Neural crest cell (in vitro differentiated cells): ENCODE measurements around the gene RBFOX1. TPM values are rescaled to one million over a fixed set of nuclear protein-coding genes. Genes with fewer than 3 reads are reported as not detected.

Experiments used
- DNase-seq: peaks from one replicate; pipeline ENCODE4 v3.0.0; 2021; ENCODE audit warnings: low read depth, mixed read lengths, low spot score
- H3K27ac Mint-ChIP-seq: one replicate; pipeline ENCODE4 v1.8.0; 2021; ENCODE audit warnings: mild to moderate bottlenecking, mixed read lengths; ENCODE audit not compliant: unreplicated experiment
- H3K27me3 Mint-ChIP-seq: 2 replicates; pipeline ENCODE4 v1.8.0; 2021; ENCODE audit warnings: low read depth, mild to moderate bottlenecking, mixed read lengths
- H3K36me3 Mint-ChIP-seq: 2 replicates; pipeline ENCODE4 v1.8.0; 2021; ENCODE audit warnings: low read depth, mild to moderate bottlenecking, mixed read lengths
- H3K4me1 Mint-ChIP-seq: 2 replicates; pipeline ENCODE4 v1.8.0; 2021; ENCODE audit warnings: mixed read lengths
- H3K4me3 Mint-ChIP-seq: one replicate; pipeline ENCODE4 v1.8.0; 2021; ENCODE audit warnings: mild to moderate bottlenecking, mixed read lengths
- H3K9me3 Mint-ChIP-seq: 2 replicates; pipeline ENCODE4 v1.8.0; 2021; ENCODE audit warnings: mixed read lengths
- total RNA-seq: library from RNA; stranded (reverse); gene quantifications from 2 replicates; pipeline ENCODE4 v1.2.1, GENCODE V29; 2021
- TF ChIP-seq, protein P1 (sequence below): fragments of 200-600 bp; sonication (generic); conservative IDR thresholded peaks from 2 replicates; pipeline ENCODE4 v1.5.0; 2021; ENCODE audit warnings: antibody characterized with exemption, mild to moderate bottlenecking

The RBFOX1 gene
- total RNA-seq, 1 donor from 2014 or later: 1.4 TPM

- Mint-ChIP-seq H3K27ac (no peak overlapping the region), H3K27me3 (no peaks in the 10 kb centered on the region), H3K4me1 (no peaks in the 10 kb centered on the region), H3K9me3 (no peaks in the 10 kb centered on the region), H3K36me3 (no peaks in the 10 kb centered on the region), H3K4me3 (no peak overlapping the region)
- TF ChIP-seq, protein P1, sequence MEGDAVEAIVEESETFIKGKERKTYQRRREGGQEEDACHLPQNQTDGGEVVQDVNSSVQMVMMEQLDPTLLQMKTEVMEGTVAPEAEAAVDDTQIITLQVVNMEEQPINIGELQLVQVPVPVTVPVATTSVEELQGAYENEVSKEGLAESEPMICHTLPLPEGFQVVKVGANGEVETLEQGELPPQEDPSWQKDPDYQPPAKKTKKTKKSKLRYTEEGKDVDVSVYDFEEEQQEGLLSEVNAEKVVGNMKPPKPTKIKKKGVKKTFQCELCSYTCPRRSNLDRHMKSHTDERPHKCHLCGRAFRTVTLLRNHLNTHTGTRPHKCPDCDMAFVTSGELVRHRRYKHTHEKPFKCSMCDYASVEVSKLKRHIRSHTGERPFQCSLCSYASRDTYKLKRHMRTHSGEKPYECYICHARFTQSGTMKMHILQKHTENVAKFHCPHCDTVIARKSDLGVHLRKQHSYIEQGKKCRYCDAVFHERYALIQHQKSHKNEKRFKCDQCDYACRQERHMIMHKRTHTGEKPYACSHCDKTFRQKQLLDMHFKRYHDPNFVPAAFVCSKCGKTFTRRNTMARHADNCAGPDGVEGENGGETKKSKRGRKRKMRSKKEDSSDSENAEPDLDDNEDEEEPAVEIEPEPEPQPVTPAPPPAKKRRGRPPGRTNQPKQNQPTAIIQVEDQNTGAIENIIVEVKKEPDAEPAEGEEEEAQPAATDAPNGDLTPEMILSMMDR: no peak
- DNase-seq: no peak
Observed at GRCh38 chr16:7363422-7364417, 31.1 kb downstream of the RBFOX1 start.

- Mint-ChIP-seq H3K27ac (no peak overlapping the region), H3K9me3 (no peaks in the 10 kb centered on the region), H3K4me3 (no peak overlapping the region), H3K36me3 (no peaks in the 10 kb centered on the region), H3K27me3 (no peaks in the 10 kb centered on the region), H3K4me1 (no peaks in the 10 kb centered on the region)
- no peak for DNase-seq
- TF ChIP-seq, protein P1: no peak
Observed at GRCh38 chr16:7366041-7366440, 33.4 kb downstream of the RBFOX1 start.

- no peaks in the 10 kb centered on the region for H3K9me3 Mint-ChIP-seq
- TF ChIP-seq, protein P1: no peak
- no peaks in the 10 kb centered on the region for H3K36me3 Mint-ChIP-seq
- no peaks in the 10 kb centered on the region for H3K4me1 Mint-ChIP-seq
- H3K27ac Mint-ChIP-seq: no peak overlapping the region
- no peak overlapping the region for H3K4me3 Mint-ChIP-seq
- no peaks in the 10 kb centered on the region for H3K27me3 Mint-ChIP-seq
- DNase-seq: no peak
Observed at GRCh38 chr16:7366993-7367880, 34.6 kb downstream of the RBFOX1 start.

DNA sequence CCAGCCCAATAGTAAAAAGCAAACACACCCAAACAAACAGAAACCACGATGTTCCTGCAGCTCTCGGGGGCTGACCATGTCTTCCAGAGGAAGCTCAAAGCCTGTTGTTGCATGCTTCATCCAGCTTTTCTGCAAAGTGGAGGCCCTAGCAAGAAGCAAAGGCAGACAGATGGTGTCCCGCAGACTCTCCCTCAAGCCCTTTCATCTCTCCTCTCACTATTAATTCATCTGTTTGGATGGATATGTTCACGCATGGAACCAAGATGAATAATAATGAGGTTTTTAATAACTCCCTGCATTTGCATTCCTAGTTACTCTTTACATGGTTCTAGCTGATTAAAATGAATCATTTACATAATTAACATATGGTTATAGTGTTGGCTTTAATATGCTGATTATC is 36.6 kb downstream of the RBFOX1 start:
- TF ChIP-seq, protein P1: no peak
- H3K4me1 Mint-ChIP-seq: no peaks in the 10 kb centered on the region
- H3K9me3 Mint-ChIP-seq: no peaks in the 10 kb centered on the region
- H3K36me3 Mint-ChIP-seq: no peaks in the 10 kb centered on the region
- H3K27me3 Mint-ChIP-seq: peaks cover 3% of the 10 kb centered on the region
- no peak overlapping the region for H3K27ac Mint-ChIP-seq
- no peak for DNase-seq
- H3K4me3 Mint-ChIP-seq: no peak overlapping the region

DNA sequence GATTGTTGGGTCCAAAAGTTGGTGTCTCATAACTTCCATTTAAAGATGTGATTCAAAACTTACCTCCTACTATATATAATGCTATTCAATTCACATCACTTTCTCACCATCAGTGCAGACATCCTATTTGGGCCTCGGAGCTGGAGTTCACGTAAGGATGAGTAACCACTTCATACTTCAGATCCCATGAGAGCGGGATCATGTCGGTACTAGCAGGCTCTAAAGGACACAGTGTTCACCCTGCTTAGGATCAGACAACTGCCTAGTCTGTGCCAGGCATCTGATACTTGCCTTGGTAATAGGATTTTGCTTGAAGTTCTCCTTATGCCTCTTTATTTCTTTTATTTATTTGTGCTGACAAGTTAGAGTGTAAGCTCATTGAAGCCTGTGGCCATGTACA is 39.5 kb downstream of the RBFOX1 start:
- no peak for DNase-seq
- Mint-ChIP-seq H3K36me3 (no peaks in the 10 kb centered on the region), H3K9me3 (no peaks in the 10 kb centered on the region), H3K4me3 (no peak overlapping the region), H3K27me3 (peaks cover 3% of the 10 kb centered on the region), H3K27ac (no peak overlapping the region), H3K4me1 (no peaks in the 10 kb centered on the region)
- TF ChIP-seq, protein P1: no peak
